HepG2 (cell line): ENCODE data around the gene PLIN3. TPM values are rescaled to one million over a fixed set of nuclear protein-coding genes. Genes with fewer than 3 reads are reported as not detected.

Experiments
- ATF4 ChIP-seq, 2 experiments: fragments of 450-650 bp in 1 of 2; sonication (generic) in 1 of 2; formaldehyde crosslinking; IDR thresholded peaks; 2 replicates each; pipeline versions ENCODE4 v1.5.0 to v1.8.0; 2020 to 2022; ENCODE audit warnings: mild to moderate bottlenecking in 1 of 2, missing genetic modification reagents in 1 of 2
- ERF ChIP-seq: IDR thresholded peaks from 2 replicates; pipeline ENCODE4 v1.6.1; 2018; ENCODE audit warnings: missing biosample characterization, missing genetic modification reagents
- KDM1A ChIP-seq: IDR thresholded peaks from 2 replicates; pipeline ENCODE4 v1.6.1; 2016; ENCODE audit warnings: missing compliant biosample characterization
- KDM5B ChIP-seq: sonication (generic); formaldehyde crosslinking; IDR thresholded peaks from 2 replicates; pipeline ENCODE4 v1.4.0; 2020; ENCODE audit warnings: missing genetic modification reagents, mild to moderate bottlenecking, borderline replicate concordance
- KLF16 ChIP-seq, 2 experiments: sonication (generic) in 1 of 2; formaldehyde crosslinking in 1 of 2; IDR thresholded peaks; 2 replicates each; pipeline versions ENCODE4 v1.6.1 to v1.8.0; 2016 to 2023; ENCODE audit warnings: missing genetic modification reagents in 2 of 2, missing compliant biosample characterization in 1 of 2
- KLF6 ChIP-seq: IDR thresholded peaks from 2 replicates; pipeline ENCODE4 v1.8.0; 2016; ENCODE audit warnings: missing biosample characterization, missing genetic modification reagents
- PCBP1 ChIP-seq: fragments of 200-400 bp; formaldehyde crosslinking; IDR thresholded peaks from 2 replicates; pipeline ENCODE4 v1.6.1; 2017; ENCODE audit warnings: mild to moderate bottlenecking, low read depth, low read length, borderline replicate concordance
- SALL2 ChIP-seq: sonication (generic); formaldehyde crosslinking; IDR thresholded peaks from 2 replicates; pipeline ENCODE4 v1.8.1; 2023; ENCODE audit warnings: mild to moderate bottlenecking, missing genetic modification reagents, inconsistent platforms
- SMC3 ChIP-seq: IDR thresholded peaks from 2 replicates; pipeline ENCODE4 v1.6.1; 2011; ENCODE audit warnings: low read length, improper control_type of control experiment
- SOX5 ChIP-seq: IDR thresholded peaks from 2 replicates; pipeline ENCODE4 v1.6.1; 2016; ENCODE audit warnings: borderline replicate concordance
- STAG1 ChIP-seq: sonication (generic); formaldehyde crosslinking; IDR thresholded peaks from 2 replicates; pipeline ENCODE4 v1.4.0; 2020; ENCODE audit warnings: missing genetic modification reagents
- TARDBP ChIP-seq: sonication (generic); formaldehyde crosslinking; IDR thresholded peaks from 2 replicates; pipeline ENCODE4 v1.8.0; 2022; ENCODE audit warnings: mild to moderate bottlenecking, missing genetic modification reagents
- YY1 ChIP-seq: IDR thresholded peaks from 2 replicates; pipeline ENCODE4 v1.6.1; 2011; ENCODE audit warnings: low read length, low read depth, moderate library complexity, mild to moderate bottlenecking; ENCODE audit not compliant: insufficient read depth, insufficient replicate concordance
- ZBTB7A ChIP-seq: sonication (generic); formaldehyde crosslinking; IDR thresholded peaks from 2 replicates; pipeline ENCODE4 v1.8.0; 2022; ENCODE audit warnings: mild to moderate bottlenecking, missing genetic modification reagents
- ZNF292 ChIP-seq: sonication (generic); formaldehyde crosslinking; IDR thresholded peaks from 2 replicates; pipeline ENCODE4 v1.8.1; 2022; ENCODE audit warnings: mild to moderate bottlenecking, low read depth, missing genetic modification reagents, borderline replicate concordance
- ZNF468 ChIP-seq: sonication (generic); formaldehyde crosslinking; IDR thresholded peaks from 2 replicates; pipeline ENCODE4 v1.8.0; 2022; ENCODE audit warnings: mild to moderate bottlenecking, moderate library complexity, missing genetic modification reagents
- polyA plus RNA-seq, 8 experiments: library from polyadenylated mRNA; depleted of rRNA in 3 of 8; stranded (reverse) in 7 of 8; unstranded in 1 of 8; fragments of >200 nt; fragmentation: Illumina TruSeq in 4 of 8; extraction: Trizol in 4 of 8; gene quantifications; 2 replicates each; pipeline versions ENCODE4 v1.2.1 to v1.2.3, GENCODE V29; 2011 to 2016; ENCODE audit warnings: low read depth in 4 of 8, missing spikeins in 1 of 8, mixed read lengths in 1 of 8; ENCODE audit not compliant: insufficient read depth in 1 of 8
- total RNA-seq, 5 experiments: library from RNA; depleted of rRNA; stranded (reverse); fragments of >200 nt; fragmentation: Illumina TruSeq; extraction: Trizol; gene quantifications; 2 replicates each; pipeline ENCODE4 v1.2.3, GENCODE V29; 2016; ENCODE audit warnings: low read depth in 1 of 5
- TF ChIP-seq, protein P1 (sequence below): sonication (generic); formaldehyde crosslinking; IDR thresholded peaks from 2 replicates; pipeline ENCODE4 v1.5.1; 2020; ENCODE audit warnings: mild to moderate bottlenecking, missing genetic modification reagents, moderate library complexity
- TF ChIP-seq, protein P2 (sequence below): sonication (generic); formaldehyde crosslinking; IDR thresholded peaks from 2 replicates; pipeline ENCODE4 v1.4.0; 2020; ENCODE audit warnings: missing genetic modification reagents
- TF ChIP-seq, protein P3 (sequence below): sonication (generic); formaldehyde crosslinking; IDR thresholded peaks from 2 replicates; pipeline ENCODE4; 2020; ENCODE audit warnings: missing genetic modification reagents, mild to moderate bottlenecking, borderline replicate concordance

Gene PLIN3
- total and polyA plus RNA-seq, 2 of the 13 experiments (the other 11 are each of a cell fraction or from before 2014, with no cell fraction given), result 49.3 to 57.9 TPM

DNA sequence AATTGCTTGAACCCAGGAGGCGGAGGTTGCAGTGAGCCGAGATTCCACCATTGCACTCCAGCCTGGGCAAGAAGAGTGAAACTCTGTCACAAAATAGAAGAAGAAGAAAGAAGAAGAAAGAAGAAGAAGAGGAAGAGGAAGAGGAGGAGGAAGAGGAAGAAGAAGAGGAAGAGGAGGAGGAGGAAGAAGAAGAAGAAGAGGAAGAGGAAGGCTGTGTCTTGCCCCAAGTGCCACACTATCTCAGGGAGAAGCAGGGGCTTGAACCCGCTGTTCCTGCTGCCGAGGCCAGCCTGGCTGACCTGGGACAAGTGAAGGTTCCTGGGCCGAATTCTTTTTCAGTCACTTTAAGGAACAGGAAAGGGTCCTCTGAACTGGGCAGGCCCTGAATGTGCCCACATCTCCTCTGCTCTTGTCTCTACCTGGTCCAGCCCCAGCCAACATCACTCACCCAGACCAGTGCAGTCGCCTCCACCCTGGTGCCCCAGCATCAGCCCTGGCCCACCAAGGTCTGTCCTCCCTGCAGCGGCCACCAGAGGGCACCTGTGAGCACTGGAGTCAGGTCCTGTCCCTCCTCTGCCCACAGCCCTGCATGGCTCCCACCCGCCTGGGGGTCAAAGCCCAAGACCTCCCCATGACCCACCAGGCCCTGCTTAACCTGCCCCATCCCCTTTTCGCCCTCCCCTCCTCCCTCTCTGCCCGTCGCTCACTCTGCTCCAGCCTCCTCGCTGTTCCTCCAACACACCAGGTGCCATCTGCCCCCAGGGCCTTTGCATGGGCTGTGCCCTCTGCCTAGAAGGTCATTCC is 55.9 kb downstream of the PLIN3 start (continued):
- TF ChIP-seq, protein P1, sequence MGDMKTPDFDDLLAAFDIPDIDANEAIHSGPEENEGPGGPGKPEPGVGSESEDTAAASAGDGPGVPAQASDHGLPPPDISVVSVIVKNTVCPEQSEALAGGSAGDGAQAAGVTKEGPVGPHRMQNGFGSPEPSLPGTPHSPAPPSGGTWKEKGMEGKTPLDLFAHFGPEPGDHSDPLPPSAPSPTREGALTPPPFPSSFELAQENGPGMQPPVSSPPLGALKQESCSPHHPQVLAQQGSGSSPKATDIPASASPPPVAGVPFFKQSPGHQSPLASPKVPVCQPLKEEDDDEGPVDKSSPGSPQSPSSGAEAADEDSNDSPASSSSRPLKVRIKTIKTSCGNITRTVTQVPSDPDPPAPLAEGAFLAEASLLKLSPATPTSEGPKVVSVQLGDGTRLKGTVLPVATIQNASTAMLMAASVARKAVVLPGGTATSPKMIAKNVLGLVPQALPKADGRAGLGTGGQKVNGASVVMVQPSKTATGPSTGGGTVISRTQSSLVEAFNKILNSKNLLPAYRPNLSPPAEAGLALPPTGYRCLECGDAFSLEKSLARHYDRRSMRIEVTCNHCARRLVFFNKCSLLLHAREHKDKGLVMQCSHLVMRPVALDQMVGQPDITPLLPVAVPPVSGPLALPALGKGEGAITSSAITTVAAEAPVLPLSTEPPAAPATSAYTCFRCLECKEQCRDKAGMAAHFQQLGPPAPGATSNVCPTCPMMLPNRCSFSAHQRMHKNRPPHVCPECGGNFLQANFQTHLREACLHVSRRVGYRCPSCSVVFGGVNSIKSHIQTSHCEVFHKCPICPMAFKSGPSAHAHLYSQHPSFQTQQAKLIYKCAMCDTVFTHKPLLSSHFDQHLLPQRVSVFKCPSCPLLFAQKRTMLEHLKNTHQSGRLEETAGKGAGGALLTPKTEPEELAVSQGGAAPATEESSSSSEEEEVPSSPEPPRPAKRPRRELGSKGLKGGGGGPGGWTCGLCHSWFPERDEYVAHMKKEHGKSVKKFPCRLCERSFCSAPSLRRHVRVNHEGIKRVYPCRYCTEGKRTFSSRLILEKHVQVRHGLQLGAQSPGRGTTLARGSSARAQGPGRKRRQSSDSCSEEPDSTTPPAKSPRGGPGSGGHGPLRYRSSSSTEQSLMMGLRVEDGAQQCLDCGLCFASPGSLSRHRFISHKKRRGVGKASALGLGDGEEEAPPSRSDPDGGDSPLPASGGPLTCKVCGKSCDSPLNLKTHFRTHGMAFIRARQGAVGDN (CRISPR knock-in tag), result peak; percentile 59
- TF ChIP-seq PCBP1 (peak; percentile 97), ATF4 (CRISPR knock-in tag; IDR thresholded peaks at IDR 0.05) (no peak), KLF16 (CRISPR knock-in tag; IDR thresholded peaks at IDR 0.05) (0 out of 4 replicates have a peak, but pooled peaks of 1 of the 2 experiments have one; percentile 31), KLF6 (CRISPR knock-in tag) (no peak), ERF (CRISPR knock-in tag) (0 out of 2 replicates have a peak, but pooled peaks have one; percentile 53), ZNF292 (CRISPR knock-in tag) (0 out of 2 replicates have a peak, but pooled peaks have one; percentile 36), SALL2 (CRISPR knock-in tag) (no peak), ZBTB7A (CRISPR knock-in tag) (0 out of 2 replicates have a peak, but pooled peaks have one; percentile 54), SMC3 (peak; percentile 52; the same call in 1 of the 2 replicates), ZNF468 (CRISPR knock-in tag) (no peak), STAG1 (CRISPR knock-in tag) (peak; percentile 71), KDM5B (CRISPR knock-in tag) (peak; percentile 32; the same call in 1 of the 2 replicates), KDM1A (CRISPR knock-in tag) (peak; percentile 90; the same call in 1 of the 2 replicates), YY1 (peak; percentile 61), TARDBP (CRISPR knock-in tag) (no peak), SOX5 (CRISPR knock-in tag) (peak; percentile 45; the same call in 1 of the 2 replicates)
- TF ChIP-seq, protein P2, sequence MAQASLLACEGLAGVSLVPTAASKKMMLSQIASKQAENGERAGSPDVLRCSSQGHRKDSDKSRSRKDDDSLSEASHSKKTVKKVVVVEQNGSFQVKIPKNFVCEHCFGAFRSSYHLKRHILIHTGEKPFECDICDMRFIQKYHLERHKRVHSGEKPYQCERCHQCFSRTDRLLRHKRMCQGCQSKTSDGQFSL, result no peak
- TF ChIP-seq, protein P3, sequence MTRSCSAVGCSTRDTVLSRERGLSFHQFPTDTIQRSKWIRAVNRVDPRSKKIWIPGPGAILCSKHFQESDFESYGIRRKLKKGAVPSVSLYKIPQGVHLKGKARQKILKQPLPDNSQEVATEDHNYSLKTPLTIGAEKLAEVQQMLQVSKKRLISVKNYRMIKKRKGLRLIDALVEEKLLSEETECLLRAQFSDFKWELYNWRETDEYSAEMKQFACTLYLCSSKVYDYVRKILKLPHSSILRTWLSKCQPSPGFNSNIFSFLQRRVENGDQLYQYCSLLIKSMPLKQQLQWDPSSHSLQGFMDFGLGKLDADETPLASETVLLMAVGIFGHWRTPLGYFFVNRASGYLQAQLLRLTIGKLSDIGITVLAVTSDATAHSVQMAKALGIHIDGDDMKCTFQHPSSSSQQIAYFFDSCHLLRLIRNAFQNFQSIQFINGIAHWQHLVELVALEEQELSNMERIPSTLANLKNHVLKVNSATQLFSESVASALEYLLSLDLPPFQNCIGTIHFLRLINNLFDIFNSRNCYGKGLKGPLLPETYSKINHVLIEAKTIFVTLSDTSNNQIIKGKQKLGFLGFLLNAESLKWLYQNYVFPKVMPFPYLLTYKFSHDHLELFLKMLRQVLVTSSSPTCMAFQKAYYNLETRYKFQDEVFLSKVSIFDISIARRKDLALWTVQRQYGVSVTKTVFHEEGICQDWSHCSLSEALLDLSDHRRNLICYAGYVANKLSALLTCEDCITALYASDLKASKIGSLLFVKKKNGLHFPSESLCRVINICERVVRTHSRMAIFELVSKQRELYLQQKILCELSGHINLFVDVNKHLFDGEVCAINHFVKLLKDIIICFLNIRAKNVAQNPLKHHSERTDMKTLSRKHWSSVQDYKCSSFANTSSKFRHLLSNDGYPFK (CRISPR knock-in tag), result peak; percentile 35; the same call in 1 of the 2 replicates
